HS-5 (cell line): ENCODE data around the gene KRT86.
"Not testable (repeated sequence)": the region's sequence is repeated elsewhere in the genome, so short reads cannot be mapped to it uniquely, and the experiment has no call there.

ENCODE experiments used
- DNase-seq: peaks from one replicate; pipeline ENCODE4 v3.0.0-alpha.2; 2012; ENCODE audit warnings: low read depth

The KRT86 gene

GRCh38 chr12:52314511-52314910 lies 40.1 kb downstream of the KRT86 start:
- DNase-seq = no peak

GRCh38 chr12:52315721-52316120 lies 41.3 kb downstream of the KRT86 start:
- not testable (repeated sequence) for DNase-seq

GRCh38 chr12:52316290-52316689 lies 41.8 kb downstream of the KRT86 start:
- DNase-seq = no peak

- no peak for DNase-seq
Measured at GRCh38 chr12:52316701-52317100, 42.3 kb downstream of the KRT86 start.

GRCh38 chr12:52317468-52318052 lies 43.1 kb downstream of the KRT86 start:
- DNase-seq = no peak

- no peak for DNase-seq
Measured at GRCh38 chr12:52318241-52318990, 44.0 kb downstream of the KRT86 start.

- no peak for DNase-seq
Measured at GRCh38 chr12:52319097-52319496, 44.7 kb downstream of the KRT86 start.

GRCh38 chr12:52320784-52321400 lies 46.4 kb downstream of the KRT86 start, which contains the start of gene KRT83:
Gene KRT83 (minus strand): TSS chr12:52321398. CDS start chr12:52321335, 63 bp downstream.
- DNase-seq = no peak

GRCh38 chr12:52321418-52321817 lies 47.0 kb downstream of the KRT86 start:
- no peak for DNase-seq

- DNase-seq = no peak
Measured at GRCh38 chr12:52322069-52322468, 47.6 kb downstream of the KRT86 start.

- DNase-seq = no peak
Measured at GRCh38 chr12:52323001-52323400, 48.6 kb downstream of the KRT86 start.

GRCh38 chr12:52323416-52324152 lies 49.1 kb downstream of the KRT86 start:
- DNase-seq = no peak

GRCh38 chr12:52324153-52324444 lies 49.7 kb downstream of the KRT86 start:
- DNase-seq = no peak

GRCh38 chr12:52327052-52327829 lies 52.8 kb downstream of the KRT86 start:
- DNase-seq = peak; percentile 88

GRCh38 chr12:52327830-52328500 lies 53.5 kb downstream of the KRT86 start:
- no peak for DNase-seq

- DNase-seq = no peak
Measured at GRCh38 chr12:52331039-52331438, 56.6 kb downstream of the KRT86 start.

- DNase-seq = no peak
Measured at GRCh38 chr12:52331833-52332232, 57.4 kb downstream of the KRT86 start.

- DNase-seq = no peak
Measured at GRCh38 chr12:52332381-52332780, 57.9 kb downstream of the KRT86 start.

- DNase-seq = no peak
Measured at GRCh38 chr12:52333321-52333720, 58.9 kb downstream of the KRT86 start.

GRCh38 chr12:52334185-52334584 lies 59.7 kb downstream of the KRT86 start:
- DNase-seq = no peak

GRCh38 chr12:52335598-52336262 lies 61.3 kb downstream of the KRT86 start:
- no peak for DNase-seq
